Glomerular endothelial cell (primary cell): ENCODE measurements around the gene SAXO1. TPM values are rescaled to one million over a fixed set of nuclear protein-coding genes. Genes with fewer than 3 reads are reported as not detected.
"Not testable (repeated sequence)": the region's sequence is repeated elsewhere in the genome, so short reads cannot be mapped to it uniquely, and the experiment has no call there.

Source experiments
- DNase-seq: peaks from one replicate; pipeline ENCODE4 v3.0.0-alpha.2; 2011; ENCODE audit warnings: low read depth, low spot score; ENCODE audit errors: extremely low read depth
- total RNA-seq: library from RNA; depleted of rRNA; stranded (reverse); fragments of >200 nt; gene quantifications from 2 replicates; pipeline ENCODE4 v1.2.3, GENCODE V29; 2015

The SAXO1 gene
- total RNA-seq: not detected in 2 replicates

GRCh38 chr9:19033015-19033414, at the start of gene SAXO1:
TSS of gene SAXO1 (minus strand) at chr9:19033209. CDS start at chr9:19032908, 301 bp downstream.
- no peak for DNase-seq

- no peak for DNase-seq
Measured at GRCh38 chr9:19074836-19075235, 41.8 kb upstream of the SAXO1 start.

- no peak for DNase-seq
Measured at GRCh38 chr9:19074229-19074628, 41.2 kb upstream of the SAXO1 start.

GRCh38 chr9:19057033-19057432, 24.0 kb upstream of the SAXO1 start:
- no peak for DNase-seq

- DNase-seq: no peak
Measured at GRCh38 chr9:19050637-19051591, 17.9 kb upstream of the SAXO1 start.

GRCh38 chr9:19049917-19050636, 17.1 kb upstream of the SAXO1 start:
- no peak for DNase-seq

GRCh38 chr9:19048966-19049916, 16.2 kb upstream of the SAXO1 start, which contains the start of gene RRAGA:
TSS of gene RRAGA (plus strand) at chr9:19049427. CDS start at chr9:19049660, 233 bp downstream.
- peak; percentile 82 for DNase-seq

GRCh38 chr9:19036611-19037010, 3.6 kb upstream of the SAXO1 start:
- DNase-seq: no peak

- no peak for DNase-seq
Measured at GRCh38 chr9:19032406-19032805, 603 bp downstream of the SAXO1 start.

GRCh38 chr9:19030899-19031298, 2.1 kb downstream of the SAXO1 start:
- no peak for DNase-seq

- peak; percentile 50 for DNase-seq
Measured at GRCh38 chr9:19028835-19029451, 4.1 kb downstream of the SAXO1 start.

- no peak for DNase-seq
Measured at GRCh38 chr9:19027825-19028224, 5.2 kb downstream of the SAXO1 start.

GRCh38 chr9:19026375-19026774, 6.6 kb downstream of the SAXO1 start:
- no peak for DNase-seq

- DNase-seq: no peak
Measured at GRCh38 chr9:19023078-19023477, 9.9 kb downstream of the SAXO1 start.

GRCh38 chr9:19022206-19022605, 10.8 kb downstream of the SAXO1 start:
- no peak for DNase-seq

GRCh38 chr9:19021649-19022048, 11.4 kb downstream of the SAXO1 start:
- DNase-seq: not testable (repeated sequence)

- no peak for DNase-seq
Measured at GRCh38 chr9:19020886-19021455, 12.0 kb downstream of the SAXO1 start.

GRCh38 chr9:19018201-19018600, 14.8 kb downstream of the SAXO1 start:
- no peak for DNase-seq

- no peak for DNase-seq
Measured at GRCh38 chr9:19009391-19009965, 23.5 kb downstream of the SAXO1 start.
